Lower leg skin (tissue), 3 donors: ENCODE results near the gene APOM.
A peak's percentile ranks its signal among the peaks of the same experiment; 100 is the strongest.

Experiments
- POLR2A ChIP-seq, 2 donors: fragments of 450-650 bp; IDR thresholded peaks; one replicate each; pipeline ENCODE4 v1.6.1; 2016 to 2017; ENCODE audit warnings: antibody characterized with exemption in 2 of 2, mild to moderate bottlenecking in 1 of 2, moderate library complexity in 1 of 2
- TF ChIP-seq, protein P1 (sequence below), 3 donors: fragments of 450-650 bp; IDR thresholded peaks; one replicate each; pipeline ENCODE4 v1.5.1; 2016; ENCODE audit warnings: antibody characterized with exemption in 3 of 3, mild to moderate bottlenecking in 3 of 3, moderate library complexity in 2 of 3

DNA sequence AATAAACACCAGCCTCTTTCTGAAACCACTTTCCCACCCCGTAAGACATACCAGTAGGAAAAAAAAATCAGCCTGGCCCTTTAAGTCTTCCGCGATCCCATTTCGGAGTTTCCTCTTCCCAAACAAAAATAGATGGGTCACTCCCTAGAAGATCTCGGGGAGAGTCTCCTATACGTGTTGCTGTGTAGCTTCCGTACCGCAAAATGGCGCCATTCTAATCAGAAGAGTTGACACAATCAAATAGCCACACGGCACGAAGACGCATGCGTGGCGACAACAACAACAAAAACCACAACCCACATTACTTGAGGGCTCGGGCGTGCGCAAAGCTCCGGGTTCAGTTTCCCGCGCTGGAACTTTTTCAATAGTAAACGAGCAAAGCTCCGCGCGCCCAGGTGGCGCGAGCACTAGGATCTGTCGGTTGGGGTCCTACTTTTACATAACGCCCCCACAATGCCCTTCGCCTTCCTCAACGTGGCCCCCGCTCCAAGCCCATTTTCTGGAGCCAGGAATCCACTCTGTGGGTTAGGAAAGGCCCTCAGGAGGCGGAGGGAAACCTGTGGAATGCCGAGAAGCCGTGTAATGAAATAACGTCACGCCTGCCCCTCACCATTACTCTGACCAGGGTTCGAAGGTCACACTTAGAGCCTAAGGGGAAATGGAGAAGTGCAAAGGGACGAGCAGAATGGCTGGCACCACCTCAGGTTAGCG is 9.3 kb downstream of the APOM start, which contains the start of gene GPANK1:
- TF ChIP-seq POLR2A (IDR thresholded peaks at IDR 0.05), result peak in 1 of 2 donors; percentile 2
- TF ChIP-seq, protein P1, sequence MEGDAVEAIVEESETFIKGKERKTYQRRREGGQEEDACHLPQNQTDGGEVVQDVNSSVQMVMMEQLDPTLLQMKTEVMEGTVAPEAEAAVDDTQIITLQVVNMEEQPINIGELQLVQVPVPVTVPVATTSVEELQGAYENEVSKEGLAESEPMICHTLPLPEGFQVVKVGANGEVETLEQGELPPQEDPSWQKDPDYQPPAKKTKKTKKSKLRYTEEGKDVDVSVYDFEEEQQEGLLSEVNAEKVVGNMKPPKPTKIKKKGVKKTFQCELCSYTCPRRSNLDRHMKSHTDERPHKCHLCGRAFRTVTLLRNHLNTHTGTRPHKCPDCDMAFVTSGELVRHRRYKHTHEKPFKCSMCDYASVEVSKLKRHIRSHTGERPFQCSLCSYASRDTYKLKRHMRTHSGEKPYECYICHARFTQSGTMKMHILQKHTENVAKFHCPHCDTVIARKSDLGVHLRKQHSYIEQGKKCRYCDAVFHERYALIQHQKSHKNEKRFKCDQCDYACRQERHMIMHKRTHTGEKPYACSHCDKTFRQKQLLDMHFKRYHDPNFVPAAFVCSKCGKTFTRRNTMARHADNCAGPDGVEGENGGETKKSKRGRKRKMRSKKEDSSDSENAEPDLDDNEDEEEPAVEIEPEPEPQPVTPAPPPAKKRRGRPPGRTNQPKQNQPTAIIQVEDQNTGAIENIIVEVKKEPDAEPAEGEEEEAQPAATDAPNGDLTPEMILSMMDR (IDR thresholded peaks at IDR 0.05), result no peak
